Mesenchymal stem cell (in vitro differentiated cells and primary cell): ENCODE results near the gene SPATA20.

ENCODE experiments used
- DNase-seq: peaks from one replicate; pipeline ENCODE4 v3.0.0-alpha.2; 2013
- H2AFZ ChIP-seq: one replicate; pipeline ENCODE4 v1.6.1; 2013; ENCODE audit warnings: low read depth, mild to moderate bottlenecking, control low read depth, inconsistent platforms, low read length, moderate library complexity
- H2AK5ac ChIP-seq: 2 replicates; pipeline ENCODE4 v1.6.1; 2013; ENCODE audit warnings: low read length, moderate library complexity, mild to moderate bottlenecking, inconsistent platforms; ENCODE audit not compliant: severe bottlenecking
- H2BK120ac ChIP-seq: one replicate; pipeline ENCODE4 v1.6.1; 2013; ENCODE audit warnings: low read depth, mild to moderate bottlenecking, inconsistent platforms, low read length, moderate library complexity
- H2BK12ac ChIP-seq, 2 experiments: one replicate each; pipeline ENCODE4 v1.6.1; 2013; ENCODE audit warnings: inconsistent platforms in 2 of 2, low read length in 2 of 2, mild to moderate bottlenecking in 2 of 2, moderate library complexity in 2 of 2, control low read depth in 1 of 2
- H2BK15ac ChIP-seq: one replicate; pipeline ENCODE4 v1.6.1; 2013; ENCODE audit warnings: mild to moderate bottlenecking, low read depth, inconsistent platforms; ENCODE audit not compliant: poor library complexity, severe bottlenecking
- H2BK5ac ChIP-seq: 2 replicates; pipeline ENCODE4 v1.6.1; 2013; ENCODE audit warnings: low read depth, mild to moderate bottlenecking, low read length, control low read depth, inconsistent platforms; ENCODE audit not compliant: poor library complexity, severe bottlenecking
- H3K14ac ChIP-seq, 2 experiments: one replicate each; pipeline ENCODE4 v1.6.1; 2013; ENCODE audit warnings: inconsistent platforms in 2 of 2, low read length in 2 of 2, control low read depth in 1 of 2, mild to moderate bottlenecking in 1 of 2, moderate library complexity in 1 of 2
- H3K18ac ChIP-seq, 2 experiments: one replicate each; pipeline ENCODE4 v1.6.1; 2013; ENCODE audit warnings: inconsistent platforms in 2 of 2, low read length in 2 of 2, control low read depth in 1 of 2, low read depth in 1 of 2, mild to moderate bottlenecking in 1 of 2
- H3K23ac ChIP-seq, 2 experiments: one replicate each; pipeline ENCODE4 v1.6.1; 2013; ENCODE audit warnings: inconsistent platforms in 2 of 2, low read length in 2 of 2, mild to moderate bottlenecking in 2 of 2, moderate library complexity in 2 of 2, control low read depth in 1 of 2
- H3K27ac ChIP-seq: 2 replicates; pipeline ENCODE4 v1.5.1; 2013; ENCODE audit warnings: mild to moderate bottlenecking, moderate library complexity, low read length, control low read depth, inconsistent platforms; ENCODE audit not compliant: poor library complexity, severe bottlenecking
- H3K27me3 ChIP-seq, 2 experiments: 2 replicates each; pipeline versions ENCODE4 v1.6.1 to v1.7.0; 2013; ENCODE audit warnings: low read length in 2 of 2, mild to moderate bottlenecking in 2 of 2, moderate library complexity in 2 of 2, control low read depth in 1 of 2, inconsistent platforms in 1 of 2; ENCODE audit not compliant: control insufficient read depth in 1 of 2, insufficient read depth in 1 of 2
- H3K36me3 ChIP-seq, 2 experiments: 2 replicates each; pipeline versions ENCODE4 v1.6.1 to v1.7.0; 2013; ENCODE audit warnings: low read length in 2 of 2, control low read depth in 1 of 2, inconsistent platforms in 1 of 2, low read depth in 1 of 2, mild to moderate bottlenecking in 1 of 2; ENCODE audit not compliant: insufficient read depth in 2 of 2, control insufficient read depth in 1 of 2
- H3K4ac ChIP-seq, 2 experiments: one replicate each; pipeline ENCODE4 v1.6.1; 2013; ENCODE audit warnings: inconsistent platforms in 2 of 2, low read length in 2 of 2, mild to moderate bottlenecking in 2 of 2, moderate library complexity in 2 of 2, control low read depth in 1 of 2, low read depth in 1 of 2
- H3K4me1 ChIP-seq: 2 replicates; pipeline ENCODE4 v1.6.1; 2013; ENCODE audit warnings: low read depth, low read length, control low read depth; ENCODE audit not compliant: control insufficient read depth, insufficient read depth
- H3K4me2 ChIP-seq: 2 replicates; pipeline ENCODE4 v1.6.1; 2013; ENCODE audit warnings: low read length, mild to moderate bottlenecking, inconsistent platforms; ENCODE audit not compliant: poor library complexity, severe bottlenecking
- H3K4me3 ChIP-seq, 2 experiments: 2 replicates each; pipeline versions ENCODE4 v1.5.1 to v1.7.0; 2013; ENCODE audit warnings: low read length in 2 of 2, mild to moderate bottlenecking in 2 of 2, control low read depth in 1 of 2, low read depth in 1 of 2; ENCODE audit not compliant: insufficient read depth in 1 of 2
- H3K79me1 ChIP-seq: replicated peaks from 2 replicates; pipeline ENCODE4 v1.6.1; 2013; ENCODE audit warnings: mild to moderate bottlenecking, control low read depth, low read length, inconsistent platforms; ENCODE audit not compliant: poor library complexity, severe bottlenecking
- H3K9ac ChIP-seq: 2 replicates; pipeline ENCODE4 v1.7.0; 2013; ENCODE audit warnings: mild to moderate bottlenecking, low read length, moderate library complexity
- H3K9me3 ChIP-seq: 2 replicates; pipeline ENCODE4 v1.7.0; 2013; ENCODE audit warnings: mild to moderate bottlenecking, low read length; ENCODE audit not compliant: control insufficient read depth
- H4K8ac ChIP-seq: one replicate; pipeline ENCODE4 v1.6.1; 2013; ENCODE audit warnings: inconsistent platforms, mild to moderate bottlenecking, low read length, moderate library complexity
- H4K91ac ChIP-seq: one replicate; pipeline ENCODE4 v1.6.1; 2013; ENCODE audit warnings: mild to moderate bottlenecking, low read length, inconsistent platforms
- WGBS: methylation state at CpG from one replicate; pipeline ENCODE4 v1.1.7; 2013; ENCODE audit warnings: mixed read lengths; 5-methylcytosine and 5-hydroxymethylcytosine counted together

SPATA20 gene

DNA sequence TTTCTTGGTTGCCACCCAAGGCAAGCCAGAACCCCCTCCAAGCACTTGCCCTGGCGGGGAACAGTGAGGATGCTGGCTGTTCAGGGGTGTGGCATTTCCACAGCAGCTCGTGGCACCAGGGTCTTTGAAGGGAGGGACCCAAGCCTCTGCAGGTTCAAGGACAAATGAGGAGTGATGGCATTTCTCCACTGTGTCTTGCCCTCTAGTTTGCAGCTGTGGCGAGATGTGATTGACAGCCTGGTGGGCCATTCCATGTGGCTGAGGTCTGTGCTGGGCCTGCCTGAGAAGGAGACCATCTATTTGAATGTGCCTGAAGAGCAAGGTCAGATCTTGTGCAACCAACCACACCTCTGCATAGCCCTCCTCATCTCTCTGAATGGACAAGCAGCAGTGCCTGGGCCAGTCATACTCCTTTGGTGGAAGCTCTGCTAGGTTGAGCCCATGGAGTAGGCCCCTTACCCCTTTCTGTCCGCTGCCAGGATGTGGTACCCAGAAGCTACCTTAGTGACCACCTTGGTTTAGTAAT lies 19.0 kb upstream of the SPATA20 start:
- no peak overlapping the region for H3K18ac ChIP-seq
- H4K8ac ChIP-seq, result no peak overlapping the region
- no peak overlapping the region for H3K4me2 ChIP-seq
- no peak overlapping the region for H4K91ac ChIP-seq
- no peak overlapping the region for H3K4me3 ChIP-seq
- H2BK5ac ChIP-seq, result no peak overlapping the region
- H3K9ac ChIP-seq, result no peak overlapping the region
- H3K9me3 ChIP-seq, result no peaks in the 10 kb centered on the region
- WGBS, result 67% methylated on average over 4 of the region's 4 CpGs
- no peak overlapping the region for H3K23ac ChIP-seq
- no peak for DNase-seq
- no peak overlapping the region for H3K27ac ChIP-seq
- no peak overlapping the region for H2AK5ac ChIP-seq
- H3K4ac ChIP-seq, result no peak overlapping the region
- peaks cover 19% of the 10 kb centered on the region for H3K4me1 ChIP-seq
- no peak overlapping the region for H2BK15ac ChIP-seq
- peaks cover 27 to 62% of the 10 kb centered on the region in 2 experiments for H3K27me3 ChIP-seq
- H2AFZ ChIP-seq, result no peak overlapping the region
- H3K14ac ChIP-seq, result no peak overlapping the region
- H3K36me3 ChIP-seq, result no peaks in the 10 kb centered on the region
- no peak overlapping the region for H2BK120ac ChIP-seq
- H2BK12ac ChIP-seq, result no peak overlapping the region
- no peaks in the 10 kb centered on the region for H3K79me1 ChIP-seq

DNA sequence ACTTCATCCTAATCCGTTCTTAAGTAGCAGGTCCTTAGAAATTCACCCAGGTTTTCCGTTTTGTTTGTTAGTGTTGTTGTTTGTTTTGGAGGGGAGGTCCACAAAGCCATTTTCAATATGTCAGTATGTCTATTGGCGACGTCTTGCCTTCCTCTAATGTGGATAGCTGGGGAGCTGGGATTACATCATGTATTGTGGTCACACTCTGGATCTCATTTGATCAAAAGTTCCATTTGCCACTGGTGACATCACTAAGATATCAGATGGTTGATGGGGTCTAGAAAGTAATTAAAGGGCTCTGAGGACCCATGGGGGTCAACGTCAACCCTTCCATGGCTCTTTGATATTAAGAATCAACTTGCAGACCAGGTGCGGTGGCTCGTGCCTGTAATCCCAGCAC lies 17.1 kb upstream of the SPATA20 start:
- H2AFZ ChIP-seq, result no peak overlapping the region
- peaks cover 36% of the 10 kb centered on the region for H3K4me1 ChIP-seq
- H3K27ac ChIP-seq, result no peak overlapping the region
- H2BK15ac ChIP-seq, result no peak overlapping the region
- DNase-seq, result no peak
- no peak overlapping the region for H3K4me2 ChIP-seq
- H3K9me3 ChIP-seq, result no peaks in the 10 kb centered on the region
- H3K4ac ChIP-seq, result no peak overlapping the region
- peaks cover 36 to 69% of the 10 kb centered on the region in 2 experiments for H3K27me3 ChIP-seq
- H4K91ac ChIP-seq, result no peak overlapping the region
- no peak overlapping the region for H2AK5ac ChIP-seq
- no peak overlapping the region for H3K23ac ChIP-seq
- no peak overlapping the region for H2BK12ac ChIP-seq
- H3K14ac ChIP-seq, result no peak overlapping the region
- H2BK5ac ChIP-seq, result no peak overlapping the region
- no peak overlapping the region for H3K18ac ChIP-seq
- H3K36me3 ChIP-seq, result no peaks in the 10 kb centered on the region
- no peak overlapping the region for H4K8ac ChIP-seq
- no peak overlapping the region for H2BK120ac ChIP-seq
- no peak overlapping the region for H3K9ac ChIP-seq
- 91% methylated on average over 7 of the region's 7 CpGs for WGBS
- no peak overlapping the region for H3K4me3 ChIP-seq
- no peaks in the 10 kb centered on the region for H3K79me1 ChIP-seq

DNA sequence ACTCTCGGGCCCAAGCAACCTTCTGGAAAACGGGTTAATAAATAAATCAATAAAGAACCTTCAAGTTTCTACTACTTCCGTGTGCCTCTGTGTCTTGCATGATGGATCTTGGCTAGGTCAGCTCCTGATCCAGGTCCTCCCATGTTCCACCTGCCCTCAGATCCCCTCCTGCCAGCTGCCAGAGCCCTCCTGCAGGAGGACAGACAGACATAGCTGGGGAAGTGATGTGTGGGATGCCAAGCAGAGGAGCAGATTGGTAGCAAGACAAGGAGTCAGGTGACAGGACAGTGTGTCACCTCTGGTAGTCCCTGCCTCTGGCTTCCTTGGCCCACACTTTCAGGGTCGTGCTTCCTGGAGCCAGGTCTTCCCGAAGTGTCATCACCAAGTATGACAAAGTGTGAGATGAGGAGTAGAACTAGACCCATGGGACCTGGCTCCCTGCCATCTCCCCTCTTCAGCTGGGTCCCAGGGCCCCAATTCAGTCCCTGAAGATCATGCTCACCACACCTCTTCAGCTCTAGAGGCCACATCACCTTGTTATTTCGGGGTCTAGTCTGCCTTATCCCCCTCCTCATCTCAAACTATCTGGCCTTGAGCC lies 15.4 kb upstream of the SPATA20 start:
- no peak overlapping the region for H2BK12ac ChIP-seq
- no peak overlapping the region for H3K9ac ChIP-seq
- H4K8ac ChIP-seq, result no peak overlapping the region
- no peak overlapping the region for H2AFZ ChIP-seq
- H3K4ac ChIP-seq, result no peak overlapping the region
- no peak overlapping the region for H4K91ac ChIP-seq
- no peaks in the 10 kb centered on the region for H3K36me3 ChIP-seq
- H3K14ac ChIP-seq, result no peak overlapping the region
- peak overlapping the region; percentile 64 for H2BK15ac ChIP-seq
- H3K4me2 ChIP-seq, result no peak overlapping the region
- H3K4me3 ChIP-seq, result no peak overlapping the region
- no peak overlapping the region for H2AK5ac ChIP-seq
- H3K23ac ChIP-seq, result no peak overlapping the region
- peaks cover 36% of the 10 kb centered on the region for H3K4me1 ChIP-seq
- 75% methylated on average over 6 of the region's 6 CpGs for WGBS
- DNase-seq, result no peak
- H2BK120ac ChIP-seq, result no peak overlapping the region
- H3K27me3 ChIP-seq, result peaks cover 36 to 80% of the 10 kb centered on the region in 2 experiments
- no peaks in the 10 kb centered on the region for H3K9me3 ChIP-seq
- no peak overlapping the region for H3K18ac ChIP-seq
- H3K79me1 ChIP-seq, result no peaks in the 10 kb centered on the region
- H2BK5ac ChIP-seq, result no peak overlapping the region
- no peak overlapping the region for H3K27ac ChIP-seq

DNA sequence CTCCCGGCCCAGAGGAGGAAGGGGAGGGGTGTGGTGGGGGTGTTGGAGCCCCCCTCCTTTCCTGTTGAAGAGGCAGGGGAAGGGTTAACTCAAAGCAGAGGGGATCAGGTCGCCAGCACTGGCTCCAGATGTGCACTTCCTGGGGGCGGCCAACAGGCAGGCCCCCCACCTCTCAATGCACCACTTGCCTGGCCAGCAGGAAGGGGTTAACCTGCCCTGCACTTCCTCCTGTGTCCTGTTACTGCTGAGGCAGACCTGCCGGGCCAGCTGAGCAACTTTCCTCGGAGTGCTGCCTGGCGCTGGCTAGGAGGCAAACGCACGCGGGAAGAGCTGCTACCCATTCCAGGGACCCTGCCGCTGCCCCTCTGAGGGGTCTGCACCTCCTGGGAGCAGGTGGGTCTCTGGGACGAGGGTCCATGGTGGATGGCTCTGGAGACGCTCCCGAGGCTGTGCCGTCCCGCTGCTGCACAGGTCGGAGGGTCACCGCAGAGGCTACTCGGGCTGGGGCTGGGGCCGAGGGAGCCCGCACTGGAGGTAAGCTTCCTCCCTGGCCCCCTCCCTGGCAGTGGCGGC lies 14.4 kb upstream of the SPATA20 start, which contains the start of gene EPN3:
Gene EPN3, plus strand, starts transcription at position 284 of the 573 bp plus-strand sequence. CDS start 3,822 bp downstream, outside the sequence.
- H2AFZ ChIP-seq, result no peak within 1 kb of the TSS
- no peak within 1 kb of the TSS for H4K8ac ChIP-seq
- H3K27me3 ChIP-seq, result peaks cover 36 to 75% of the 10 kb centered on the region in 2 experiments
- H3K36me3 ChIP-seq, result no peaks in the 10 kb centered on the region
- H2AK5ac ChIP-seq, result no peak within 1 kb of the TSS
- no peaks in the 10 kb centered on the region for H3K79me1 ChIP-seq
- H3K9ac ChIP-seq, result no peak within 1 kb of the TSS
- H2BK12ac ChIP-seq, result peak within 1 kb of the TSS in 1 of 2 experiments; percentile 11
- no peak within 1 kb of the TSS for H3K4ac ChIP-seq
- H3K27ac ChIP-seq, result no peak within 1 kb of the TSS
- no peak within 1 kb of the TSS for H2BK15ac ChIP-seq
- DNase-seq, result no peak
- 1% methylated on average over 20 of the region's 21 CpGs for WGBS
- H3K4me1 ChIP-seq, result peaks cover 31% of the 10 kb centered on the region
- H4K91ac ChIP-seq, result peak within 1 kb of the TSS; percentile 18
- no peak within 1 kb of the TSS for H3K14ac ChIP-seq
- H3K4me3 ChIP-seq, result peak within 1 kb of the TSS in 1 of 2 experiments; percentile 66
- no peaks in the 10 kb centered on the region for H3K9me3 ChIP-seq
- H3K23ac ChIP-seq, result peak within 1 kb of the TSS in 1 of 2 experiments; percentile 64
- H3K18ac ChIP-seq, result no peak within 1 kb of the TSS
- peak within 1 kb of the TSS; percentile 70 for H3K4me2 ChIP-seq
- no peak within 1 kb of the TSS for H2BK120ac ChIP-seq
- no peak within 1 kb of the TSS for H2BK5ac ChIP-seq
